Stimulated activated CD8-positive, alpha-beta memory T cell treated with anti-CD3 and anti-CD28 coated beads, Interleukin-7, amount 100 ng/mL, for 24 hours (primary cell): ENCODE data around the gene XXYLT1.
"Not testable (repeated sequence)": the region's sequence is repeated elsewhere in the genome, so short reads cannot be mapped to it uniquely, and the experiment has no call there.

ENCODE experiments used
- DNase-seq: peaks from one replicate; pipeline ENCODE4 v3.0.0-alpha.2; 2020; ENCODE audit warnings: low read depth

Gene XXYLT1

GRCh38 chr3:195207731-195208130 is 63.2 kb downstream of the XXYLT1 start:
- DNase-seq: no peak

GRCh38 chr3:195207056-195207455 is 63.9 kb downstream of the XXYLT1 start:
- no peak for DNase-seq

DNA sequence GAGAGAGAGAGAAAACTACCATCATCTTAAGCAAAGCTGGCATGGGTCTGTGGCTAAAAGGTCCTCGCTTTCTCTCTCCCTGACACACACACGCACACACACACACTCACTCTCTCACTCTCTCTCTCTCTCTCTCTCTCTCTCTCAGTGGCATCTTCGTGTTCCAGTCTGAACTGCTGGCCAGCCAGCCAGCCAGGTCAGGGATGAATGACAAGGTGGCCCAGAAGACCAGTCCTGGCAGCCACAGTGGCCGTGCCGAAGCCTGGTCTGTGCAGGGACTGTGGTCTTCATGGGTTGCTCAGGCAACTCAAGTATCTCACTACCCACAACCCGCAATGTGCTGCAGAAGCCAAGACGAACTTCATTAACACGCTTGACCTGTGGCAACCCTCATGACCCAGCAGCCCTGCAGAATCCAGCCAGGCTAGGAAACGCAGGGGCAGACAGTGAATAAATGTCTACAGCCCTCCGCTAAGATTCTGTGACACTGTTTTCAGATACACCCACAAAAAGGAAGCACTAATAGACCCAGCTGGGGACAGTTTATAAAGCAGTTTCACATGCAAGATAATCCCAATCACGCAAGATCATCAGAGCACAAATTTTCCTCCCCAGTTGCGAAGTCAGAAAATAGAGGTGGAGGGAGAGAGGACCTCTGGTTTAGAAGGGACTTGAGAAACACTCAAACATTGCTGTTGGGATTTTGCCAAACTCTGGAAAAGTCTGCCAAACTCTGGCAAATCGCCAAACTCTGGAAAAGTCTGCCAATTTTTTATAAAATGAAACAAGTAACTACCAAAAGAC is 66.4 kb downstream of the XXYLT1 start:
- DNase-seq: no peak

GRCh38 chr3:195203606-195204005 is 67.4 kb downstream of the XXYLT1 start:
- DNase-seq: no peak

DNA sequence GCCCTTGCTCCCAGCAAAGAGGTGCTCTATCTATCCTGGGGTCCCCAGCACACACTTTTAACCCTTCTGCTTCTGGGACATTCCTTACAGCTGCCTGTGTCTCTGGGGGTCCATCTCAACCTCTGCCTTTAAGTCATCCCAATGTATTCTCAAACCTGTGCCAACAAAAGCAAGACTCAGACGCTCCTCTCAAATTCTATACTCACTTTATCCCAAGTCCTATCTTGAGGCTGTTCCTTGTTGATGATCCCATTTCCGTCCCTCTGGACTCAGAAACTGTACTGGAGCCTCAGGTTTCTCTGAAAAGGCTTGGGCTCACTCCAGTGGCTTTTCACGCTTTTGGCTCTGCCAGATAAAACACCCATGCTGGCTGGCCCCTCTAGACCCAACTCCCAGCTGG is 69.7 kb downstream of the XXYLT1 start:
- DNase-seq: no peak

GRCh38 chr3:195200010-195200822 is 70.7 kb downstream of the XXYLT1 start:
- no peak for DNase-seq

GRCh38 chr3:195198426-195199346 is 72.3 kb downstream of the XXYLT1 start:
- DNase-seq: no peak

- DNase-seq: no peak
Measured at GRCh38 chr3:195197765-195198425, 73.1 kb downstream of the XXYLT1 start.

DNA sequence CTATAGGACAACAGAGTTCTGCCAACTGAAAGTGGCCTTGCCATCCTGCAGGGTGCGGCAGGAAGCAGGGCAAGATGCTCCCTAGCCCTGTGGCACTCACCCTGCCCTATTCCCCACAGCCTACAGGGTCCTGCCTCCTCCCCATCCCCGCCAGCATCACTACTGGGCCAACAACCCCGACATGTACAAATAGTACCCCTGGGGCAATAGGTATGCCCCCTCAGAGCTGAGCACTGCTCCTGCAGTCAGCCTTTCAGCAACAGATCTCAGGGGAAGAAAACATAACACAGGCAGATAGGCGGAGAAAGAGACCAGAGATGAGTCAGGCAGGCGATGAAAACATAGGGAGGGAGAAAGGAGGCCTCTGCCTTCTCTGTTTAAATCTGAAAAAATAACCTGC is 74.7 kb downstream of the XXYLT1 start:
- DNase-seq: no peak

GRCh38 chr3:195195321-195196209 is 75.4 kb downstream of the XXYLT1 start:
- no peak for DNase-seq

- DNase-seq: no peak
Measured at GRCh38 chr3:195194559-195195206, 76.3 kb downstream of the XXYLT1 start.

GRCh38 chr3:195191580-195191979 is 79.4 kb downstream of the XXYLT1 start:
- no peak for DNase-seq

DNA sequence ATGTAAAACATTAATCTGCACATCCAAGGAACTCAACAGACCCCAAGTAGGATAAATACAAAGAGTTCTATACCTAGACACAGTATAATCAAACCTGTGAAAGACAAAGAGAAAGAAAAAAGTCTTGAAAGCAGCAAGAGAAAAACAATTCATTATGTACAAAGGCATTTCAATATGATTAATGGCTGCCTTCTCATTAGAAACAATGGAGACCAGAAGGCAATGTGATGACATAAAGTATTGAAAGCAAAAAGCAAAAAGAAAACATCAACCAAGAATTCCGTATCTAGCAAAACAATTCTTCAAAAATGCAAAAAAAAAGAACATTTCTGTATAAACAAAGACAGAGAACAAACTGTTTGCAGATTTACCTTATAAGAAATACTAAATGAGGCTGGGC is 81.1 kb downstream of the XXYLT1 start:
- DNase-seq: no peak

DNA sequence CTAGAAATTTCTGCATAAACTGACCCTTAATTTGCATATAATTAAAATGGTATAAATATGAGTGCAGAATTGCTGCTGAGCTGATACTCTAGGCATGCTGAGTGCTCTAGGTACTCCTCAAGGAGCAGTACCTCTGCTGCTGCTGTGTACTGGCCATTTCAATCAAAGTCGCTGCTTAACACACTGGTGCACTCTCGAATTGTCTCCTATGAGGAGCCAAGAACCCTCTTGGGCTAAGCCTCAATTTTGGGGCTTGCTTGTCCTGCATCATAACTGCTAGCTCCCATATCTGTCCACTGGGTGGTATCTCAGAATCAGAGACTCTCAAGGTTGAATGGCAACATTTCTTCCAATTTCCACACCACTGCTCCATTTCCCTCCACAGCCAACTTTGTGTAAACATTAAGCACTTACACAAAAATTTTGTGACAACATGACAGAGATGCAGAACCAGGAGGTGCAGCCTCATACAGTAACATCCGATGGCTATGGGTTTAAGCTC is 82.5 kb downstream of the XXYLT1 start:
- no peak for DNase-seq

DNA sequence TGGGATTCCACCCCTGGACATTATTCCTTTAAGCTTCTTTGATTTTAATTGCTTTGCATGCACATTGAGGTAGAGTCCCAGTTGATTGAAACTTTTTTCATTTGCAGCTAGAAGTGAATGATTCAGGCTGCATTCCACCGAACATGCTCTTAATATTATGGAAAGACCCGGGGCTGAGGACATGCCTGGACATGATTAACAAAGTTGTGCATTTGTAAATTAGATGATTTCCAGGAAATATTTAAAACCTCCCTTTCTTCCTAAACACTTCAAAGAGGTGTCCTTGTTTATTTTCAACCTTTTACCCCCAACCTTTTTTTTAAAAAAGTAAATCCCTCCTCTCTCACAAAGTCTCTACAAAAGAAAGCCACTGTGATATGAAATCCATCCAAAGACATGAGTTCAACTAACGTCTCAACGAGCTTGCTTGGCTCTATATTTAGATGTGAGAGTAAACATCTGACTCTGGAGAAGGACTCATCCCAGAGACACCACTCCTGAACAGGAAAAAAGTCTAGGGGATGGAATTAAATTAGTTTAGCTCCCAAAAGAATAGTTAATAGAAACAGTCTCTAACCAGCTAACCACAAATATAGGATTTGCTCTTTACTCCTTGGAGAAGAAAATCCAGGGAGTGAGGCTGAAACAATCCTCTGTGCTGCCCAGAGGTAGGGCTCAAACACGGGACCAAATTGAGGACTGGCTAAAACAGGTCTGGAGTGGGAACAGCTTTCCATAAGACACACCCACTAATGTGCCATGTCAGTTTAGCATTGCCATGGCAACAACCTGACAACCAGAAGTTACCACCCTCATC is 83.1 kb downstream of the XXYLT1 start:
- DNase-seq: no peak

- DNase-seq: not testable (repeated sequence)
Measured at GRCh38 chr3:195186710-195187047, 84.3 kb downstream of the XXYLT1 start.

DNA sequence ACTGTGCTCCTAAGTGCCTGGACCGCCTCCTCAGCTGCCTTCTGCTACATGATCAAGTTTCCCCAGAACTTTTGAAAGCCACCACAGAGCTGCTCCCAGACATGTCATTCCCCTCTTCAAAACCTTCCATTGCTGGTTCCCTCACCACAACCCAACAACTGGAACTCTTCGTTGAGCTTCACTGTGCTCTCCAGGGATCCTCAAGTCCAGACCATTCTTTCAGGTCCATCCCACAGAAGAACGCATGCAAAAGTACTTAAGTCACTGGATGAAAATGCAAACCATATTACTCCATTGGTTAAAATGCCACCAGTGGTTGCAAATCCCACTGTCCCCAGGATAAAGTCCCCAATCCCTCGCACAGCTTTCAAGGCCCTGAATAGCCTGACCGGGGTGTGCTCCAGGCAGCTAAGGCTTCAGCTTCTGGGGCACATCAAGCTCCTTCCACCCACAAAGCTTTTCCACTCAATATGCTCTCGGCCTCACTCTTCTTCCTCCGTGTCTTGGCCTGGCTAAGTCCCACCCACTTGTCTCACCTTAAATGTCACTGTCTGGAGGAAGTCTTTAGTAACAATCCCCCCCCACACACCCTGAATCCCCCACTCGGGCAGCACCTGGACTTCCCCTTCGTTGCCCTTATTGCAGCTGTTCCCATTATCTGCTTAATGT is 84.8 kb downstream of the XXYLT1 start:
- no peak for DNase-seq

GRCh38 chr3:195185583-195185982 is 85.4 kb downstream of the XXYLT1 start:
- DNase-seq: no peak
